HG03108 (cell line): ENCODE data around the gene TXNRD2.

Experiments
- ATAC-seq: cut with Tn5 transposase; IDR thresholded peaks from one replicate; pipeline ENCODE4 v1.9.1; 2021; ENCODE audit warnings: moderate library complexity; ENCODE audit not compliant: unreplicated experiment

Gene TXNRD2

GRCh38 chr22:19905347-19906276, 36.0 kb downstream of the TXNRD2 start:
- no peak for ATAC-seq

DNA sequence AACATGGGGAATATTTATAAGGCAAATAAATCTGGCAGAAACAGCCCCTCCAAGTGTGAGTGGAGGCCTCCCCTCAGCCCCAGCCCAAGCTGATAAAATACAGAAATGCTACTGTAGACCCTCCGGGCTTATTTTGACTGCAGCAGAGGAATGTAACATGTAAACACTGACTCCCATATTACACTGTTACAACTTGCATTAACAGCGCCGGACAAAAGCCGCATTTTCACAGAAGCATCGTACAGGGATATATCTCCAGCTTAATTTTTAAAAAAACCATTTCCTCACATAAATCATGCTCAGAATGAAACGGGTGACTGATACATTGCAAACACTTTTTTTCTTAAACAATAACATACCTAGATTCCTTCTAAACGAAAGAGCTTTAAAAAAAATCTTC, 36.7 kb downstream of the TXNRD2 start:
- ATAC-seq: no peak

DNA sequence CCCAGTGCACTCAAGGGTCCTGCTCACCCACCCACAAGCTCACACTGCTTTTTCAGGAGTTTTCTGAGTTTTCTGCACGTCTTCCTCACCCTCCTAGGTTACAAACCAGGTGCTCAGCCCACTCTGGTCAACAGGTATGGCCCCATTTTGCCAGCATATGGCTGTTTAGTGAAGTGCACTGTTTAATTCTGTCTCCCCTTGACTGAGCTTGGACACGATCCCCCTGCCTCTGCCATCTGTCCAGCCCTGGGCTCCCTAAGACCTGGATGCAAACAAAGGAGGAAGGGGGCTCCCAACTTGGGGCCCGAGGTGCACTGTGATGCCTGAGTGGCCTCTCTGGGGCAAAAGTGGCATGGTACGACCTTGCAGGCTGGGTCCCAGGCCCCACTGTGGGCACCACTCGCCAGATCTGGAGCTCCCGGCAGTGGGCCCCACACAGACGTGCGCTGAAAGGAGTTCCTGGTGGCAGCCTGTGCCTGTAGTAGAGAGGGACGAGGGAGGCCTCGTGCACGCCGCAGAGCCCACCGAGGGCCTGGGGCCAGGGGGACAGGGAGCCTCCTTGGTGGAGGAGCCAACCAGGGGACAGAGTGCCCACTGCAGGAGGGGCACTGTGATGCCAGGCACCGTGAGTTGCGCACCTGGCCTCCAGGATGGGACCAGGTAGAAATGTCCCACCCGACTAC, 37.3 kb downstream of the TXNRD2 start:
- no peak for ATAC-seq

- ATAC-seq: no peak
These were observed 38.1 kb downstream of the TXNRD2 start for GRCh38 chr22:19903513-19903912.

DNA sequence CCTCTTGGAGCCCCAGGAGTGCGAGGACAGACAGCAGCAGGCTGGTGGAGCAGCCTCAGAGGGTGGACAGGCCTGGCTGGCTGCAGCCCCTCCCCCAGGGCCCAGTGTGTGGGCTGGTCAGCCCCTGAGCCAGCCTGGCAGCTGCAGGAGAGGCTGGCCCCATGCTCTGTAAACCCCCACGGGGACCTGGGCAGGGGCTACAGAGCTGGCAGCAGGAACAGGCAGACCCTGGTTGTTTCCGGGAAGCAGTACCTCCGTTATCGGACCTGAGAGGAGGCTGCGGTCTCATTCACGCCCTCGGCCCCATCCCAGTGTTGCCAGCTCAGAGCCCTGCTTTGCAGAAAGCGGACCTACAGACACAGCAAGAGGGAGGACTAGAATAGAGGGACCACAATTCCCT, 38.6 kb downstream of the TXNRD2 start:
- ATAC-seq: no peak

GRCh38 chr22:19902245-19902715, 39.3 kb downstream of the TXNRD2 start:
- ATAC-seq: no peak

GRCh38 chr22:19901577-19902244, 39.9 kb downstream of the TXNRD2 start:
- no peak for ATAC-seq

DNA sequence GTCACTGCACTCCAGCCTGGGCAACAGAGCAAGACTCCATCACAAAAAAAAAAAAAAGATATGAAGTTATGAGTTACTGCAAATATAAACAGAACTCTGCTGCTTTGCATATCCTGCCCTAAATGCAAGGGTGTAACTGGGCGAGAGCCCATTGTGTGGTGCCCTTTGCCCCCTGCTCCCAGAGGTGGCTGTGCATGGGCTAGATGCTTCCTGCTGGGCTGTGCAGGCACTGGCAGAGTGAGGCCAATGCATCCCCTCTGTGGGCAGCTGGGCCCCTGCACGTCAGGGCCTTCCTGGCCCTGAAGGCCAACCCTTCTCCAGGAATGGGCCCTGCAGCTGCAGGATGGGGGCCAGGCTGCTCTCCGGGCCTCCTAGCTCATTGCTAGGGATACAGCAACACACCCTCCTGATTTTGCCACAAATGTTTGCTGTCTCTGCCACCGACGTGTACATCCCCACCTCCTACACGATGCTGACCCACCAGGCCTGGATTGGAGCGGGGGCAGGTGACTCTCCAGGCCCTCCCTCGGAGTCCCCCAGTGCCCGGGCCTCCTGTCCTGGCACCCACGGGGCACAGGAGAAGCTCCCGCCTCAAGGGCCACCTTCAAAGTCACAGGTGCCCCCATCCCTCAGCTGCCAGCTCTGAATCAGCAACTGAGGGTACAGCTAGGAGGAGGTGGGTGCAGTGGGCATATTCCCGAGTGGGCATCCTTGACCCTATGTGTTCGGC, 40.7 kb downstream of the TXNRD2 start:
- ATAC-seq: no peak

- no peak for ATAC-seq
These were observed 42.6 kb downstream of the TXNRD2 start for GRCh38 chr22:19898831-19899567.

DNA sequence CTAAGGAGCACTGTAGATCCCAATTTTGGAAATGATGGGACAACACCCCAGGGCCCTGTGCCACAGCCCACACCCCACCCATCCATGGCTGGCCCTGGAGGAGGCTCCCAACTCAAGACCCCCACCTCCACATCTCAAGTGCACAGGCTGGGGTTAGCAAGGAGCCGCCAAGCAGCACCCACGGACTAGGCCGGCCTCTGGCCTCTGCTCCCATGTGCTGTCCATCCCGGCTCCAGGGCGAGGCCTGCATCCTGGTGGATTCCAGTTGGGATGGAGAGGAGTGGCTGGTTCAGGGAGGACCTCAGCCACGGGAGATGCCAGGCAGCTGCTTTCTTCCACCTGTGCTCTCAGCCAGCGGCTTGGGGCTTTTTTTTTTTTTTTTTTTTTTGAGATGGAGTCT, 43.5 kb downstream of the TXNRD2 start:
- ATAC-seq: no peak

- ATAC-seq: no peak
These were observed 43.9 kb downstream of the TXNRD2 start for GRCh38 chr22:19897726-19898125.

GRCh38 chr22:19896665-19897355, 44.8 kb downstream of the TXNRD2 start:
- ATAC-seq: no peak

GRCh38 chr22:19895160-19895849, 46.3 kb downstream of the TXNRD2 start:
- ATAC-seq: no peak

GRCh38 chr22:19893363-19893762, 48.3 kb downstream of the TXNRD2 start:
- no peak for ATAC-seq

DNA sequence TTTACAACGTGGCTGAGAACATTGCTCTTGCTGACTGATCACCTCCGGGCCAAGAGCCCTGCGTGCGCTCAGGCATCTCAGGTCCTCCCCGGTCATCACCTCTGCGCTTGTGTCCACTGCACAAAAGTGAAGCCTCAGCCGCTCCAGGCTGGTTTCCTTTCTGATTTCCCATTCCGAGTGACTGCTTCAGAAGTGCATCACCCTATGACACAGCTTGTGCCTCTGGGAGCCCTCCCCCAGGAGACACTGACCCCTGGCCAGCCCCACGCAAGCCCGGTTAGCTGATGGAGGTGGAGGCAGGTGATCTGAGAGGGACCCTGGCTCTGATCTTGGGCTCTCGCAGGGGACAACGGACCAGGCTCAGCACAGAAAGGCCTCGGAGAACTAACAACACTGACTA, 48.7 kb downstream of the TXNRD2 start:
- no peak for ATAC-seq

GRCh38 chr22:19892257-19892879, 49.2 kb downstream of the TXNRD2 start:
- ATAC-seq: no peak

GRCh38 chr22:19891317-19892256, 50.0 kb downstream of the TXNRD2 start:
- ATAC-seq: no peak
